Measurements from ENCODE around the gene IP6K1. TPM values are rescaled to one million over a fixed set of nuclear protein-coding genes. Genes with fewer than 3 reads are reported as not detected.

IP6K1 gene
- total and polyA plus RNA-seq, 2 experiments from 2014 or later: 10.7 to 35.5 TPM

DNA sequence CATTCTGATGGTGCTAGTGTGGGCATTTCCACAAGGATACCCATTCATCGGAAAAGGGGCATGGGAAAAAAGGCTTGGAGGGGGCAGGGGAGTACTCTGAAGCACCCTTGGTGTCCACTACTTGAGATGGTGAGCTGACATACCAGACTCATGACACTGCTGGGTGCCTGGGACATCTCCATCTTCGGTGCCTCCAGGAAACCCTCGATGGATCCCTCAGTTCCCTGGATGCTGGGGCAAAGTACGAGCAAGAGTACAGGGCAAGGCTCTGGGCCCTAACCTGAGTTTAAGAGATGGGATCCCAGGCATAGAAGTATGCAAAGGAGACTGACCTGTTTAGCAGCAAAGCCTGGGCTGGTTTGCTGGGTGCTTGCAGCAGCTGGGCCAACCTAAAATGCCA is 5.2 kb upstream of the IP6K1 start (continued):
- TF ChIP-seq, protein P1, sequence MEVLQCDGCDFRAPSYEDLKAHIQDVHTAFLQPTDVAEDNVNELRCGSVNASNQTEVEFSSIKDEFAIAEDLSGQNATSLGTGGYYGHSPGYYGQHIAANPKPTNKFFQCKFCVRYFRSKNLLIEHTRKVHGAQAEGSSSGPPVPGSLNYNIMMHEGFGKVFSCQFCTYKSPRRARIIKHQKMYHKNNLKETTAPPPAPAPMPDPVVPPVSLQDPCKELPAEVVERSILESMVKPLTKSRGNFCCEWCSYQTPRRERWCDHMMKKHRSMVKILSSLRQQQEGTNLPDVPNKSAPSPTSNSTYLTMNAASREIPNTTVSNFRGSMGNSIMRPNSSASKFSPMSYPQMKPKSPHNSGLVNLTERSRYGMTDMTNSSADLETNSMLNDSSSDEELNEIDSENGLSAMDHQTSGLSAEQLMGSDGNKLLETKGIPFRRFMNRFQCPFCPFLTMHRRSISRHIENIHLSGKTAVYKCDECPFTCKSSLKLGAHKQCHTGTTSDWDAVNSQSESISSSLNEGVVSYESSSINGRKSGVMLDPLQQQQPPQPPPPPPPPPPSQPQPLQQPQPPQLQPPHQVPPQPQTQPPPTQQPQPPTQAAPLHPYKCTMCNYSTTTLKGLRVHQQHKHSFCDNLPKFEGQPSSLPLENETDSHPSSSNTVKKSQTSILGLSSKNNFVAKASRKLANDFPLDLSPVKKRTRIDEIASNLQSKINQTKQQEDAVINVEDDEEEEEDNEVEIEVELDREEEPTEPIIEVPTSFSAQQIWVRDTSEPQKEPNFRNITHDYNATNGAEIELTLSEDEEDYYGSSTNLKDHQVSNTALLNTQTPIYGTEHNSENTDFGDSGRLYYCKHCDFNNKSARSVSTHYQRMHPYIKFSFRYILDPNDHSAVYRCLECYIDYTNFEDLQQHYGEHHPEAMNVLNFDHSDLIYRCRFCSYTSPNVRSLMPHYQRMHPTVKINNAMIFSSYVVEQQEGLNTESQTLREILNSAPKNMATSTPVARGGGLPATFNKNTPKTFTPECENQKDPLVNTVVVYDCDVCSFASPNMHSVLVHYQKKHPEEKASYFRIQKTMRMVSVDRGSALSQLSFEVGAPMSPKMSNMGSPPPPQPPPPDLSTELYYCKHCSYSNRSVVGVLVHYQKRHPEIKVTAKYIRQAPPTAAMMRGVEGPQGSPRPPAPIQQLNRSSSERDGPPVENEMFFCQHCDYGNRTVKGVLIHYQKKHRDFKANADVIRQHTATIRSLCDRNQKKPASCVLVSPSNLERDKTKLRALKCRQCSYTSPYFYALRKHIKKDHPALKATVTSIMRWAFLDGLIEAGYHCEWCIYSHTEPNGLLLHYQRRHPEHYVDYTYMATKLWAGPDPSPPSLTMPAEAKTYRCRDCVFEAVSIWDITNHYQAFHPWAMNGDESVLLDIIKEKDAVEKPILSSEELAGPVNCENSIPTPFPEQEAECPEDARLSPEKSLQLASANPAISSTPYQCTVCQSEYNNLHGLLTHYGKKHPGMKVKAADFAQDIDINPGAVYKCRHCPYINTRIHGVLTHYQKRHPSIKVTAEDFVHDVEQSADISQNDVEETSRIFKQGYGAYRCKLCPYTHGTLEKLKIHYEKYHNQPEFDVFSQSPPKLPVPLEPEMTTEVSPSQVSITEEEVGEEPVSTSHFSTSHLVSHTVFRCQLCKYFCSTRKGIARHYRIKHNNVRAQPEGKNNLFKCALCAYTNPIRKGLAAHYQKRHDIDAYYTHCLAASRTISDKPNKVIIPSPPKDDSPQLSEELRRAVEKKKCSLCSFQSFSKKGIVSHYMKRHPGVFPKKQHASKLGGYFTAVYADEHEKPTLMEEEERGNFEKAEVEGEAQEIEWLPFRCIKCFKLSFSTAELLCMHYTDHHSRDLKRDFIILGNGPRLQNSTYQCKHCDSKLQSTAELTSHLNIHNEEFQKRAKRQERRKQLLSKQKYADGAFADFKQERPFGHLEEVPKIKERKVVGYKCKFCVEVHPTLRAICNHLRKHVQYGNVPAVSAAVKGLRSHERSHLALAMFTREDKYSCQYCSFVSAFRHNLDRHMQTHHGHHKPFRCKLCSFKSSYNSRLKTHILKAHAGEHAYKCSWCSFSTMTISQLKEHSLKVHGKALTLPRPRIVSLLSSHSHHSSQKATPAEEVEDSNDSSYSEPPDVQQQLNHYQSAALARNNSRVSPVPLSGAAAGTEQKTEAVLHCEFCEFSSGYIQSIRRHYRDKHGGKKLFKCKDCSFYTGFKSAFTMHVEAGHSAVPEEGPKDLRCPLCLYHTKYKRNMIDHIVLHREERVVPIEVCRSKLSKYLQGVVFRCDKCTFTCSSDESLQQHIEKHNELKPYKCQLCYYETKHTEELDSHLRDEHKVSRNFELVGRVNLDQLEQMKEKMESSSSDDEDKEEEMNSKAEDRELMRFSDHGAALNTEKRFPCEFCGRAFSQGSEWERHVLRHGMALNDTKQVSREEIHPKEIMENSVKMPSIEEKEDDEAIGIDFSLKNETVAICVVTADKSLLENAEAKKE (CRISPR knock-in tag; IDR thresholded peaks at IDR 0.05): no peak

DNA sequence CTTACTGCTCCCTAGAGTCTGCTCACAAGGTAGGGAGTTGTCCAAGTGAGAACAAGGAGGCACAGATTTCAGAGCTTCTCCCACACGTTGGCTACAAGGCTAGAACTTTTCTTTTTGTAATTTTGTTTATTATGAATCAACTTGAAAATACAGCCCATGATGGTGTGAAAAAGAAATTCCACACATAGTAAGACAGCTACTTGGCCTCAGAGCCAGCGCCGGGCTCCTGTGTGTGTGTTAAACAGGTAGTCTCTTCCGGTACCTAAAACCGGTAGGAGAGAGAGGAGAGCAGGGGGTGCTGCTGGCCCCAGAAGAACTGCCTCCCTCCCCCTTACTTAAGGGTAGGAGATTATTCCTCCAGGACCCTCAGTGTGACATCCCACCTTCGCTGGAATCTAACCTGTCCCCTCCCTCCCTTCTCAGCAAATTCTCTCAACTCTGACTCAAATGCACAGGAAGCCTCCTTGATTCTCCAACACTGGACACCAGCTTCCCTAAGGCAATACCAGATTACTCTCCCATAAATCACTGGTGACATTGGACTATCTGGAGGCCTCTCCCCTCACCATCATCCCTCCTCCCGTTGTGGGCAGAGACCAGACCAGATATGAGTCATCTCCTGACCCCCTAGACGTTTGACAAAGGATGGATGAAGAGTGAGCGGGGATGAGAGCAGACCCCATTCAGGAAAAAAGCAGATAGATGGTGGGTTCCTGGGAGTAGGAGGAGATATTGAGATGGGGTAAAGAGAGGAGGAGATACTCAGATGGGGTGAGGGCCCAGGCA is 4.5 kb upstream of the IP6K1 start:
- DNase-seq (ENCODE audit: low spot score) (no peak), ATAC-seq (no peak)
- H3K4me1 ChIP-seq (ENCODE audit: insufficient read depth): no peaks in the 10 kb centered on the region
- peaks cover 4% of the 10 kb centered on the region; the same call in 1 of the 2 replicates for H3K79me2 ChIP-seq (replicated peaks; ENCODE audit: insufficient read depth)
- Mint-ChIP-seq H3K4me1 (no peaks in the 10 kb centered on the region; the same call in 2 of the 3 replicates), H3K9me3 (no peaks in the 10 kb centered on the region), H3K27me3 (ENCODE audit: insufficient read depth, low read depth, poor library complexity) (peaks cover 11% of the 10 kb centered on the region), H3K27ac (no peak overlapping the region), H3K36me3 (ENCODE audit: low read depth) (no peaks in the 10 kb centered on the region), H3K4me3 (no peak overlapping the region)
- H3F3A ChIP-seq (replicated peaks; ENCODE audit: low read depth): no peaks in the 10 kb centered on the region; the same call in 1 of the 2 replicates
- peak overlapping the region; percentile 66; the same call in 1 of the 2 replicates for H2AFZ ChIP-seq
- H3K27ac ChIP-seq (ENCODE audit: low read depth): no peak overlapping the region
- H3K4me2 ChIP-seq: no peak overlapping the region
- no peaks in the 10 kb centered on the region for H3K36me3 ChIP-seq (ENCODE audit: insufficient read depth)
- H4K20me1 ChIP-seq (replicated peaks; ENCODE audit: insufficient read depth): no peaks in the 10 kb centered on the region
- H3K27me3 ChIP-seq (ENCODE audit: insufficient read depth): no peaks in the 10 kb centered on the region
- no peak for TF ChIP-seq EZH2phosphoT487 (IDR thresholded peaks at IDR 0.05; ENCODE audit: unreplicated experiment)
- no peak for TF ChIP-seq ZNF114 (CRISPR knock-in tag; IDR thresholded peaks at IDR 0.05)
- TF ChIP-seq ZNF331 (CRISPR knock-in tag; IDR thresholded peaks at IDR 0.05; ENCODE audit: low read depth): no peak
- H3K9me2 ChIP-seq (ENCODE audit: insufficient read depth): no peaks in the 10 kb centered on the region
- no peak overlapping the region for H3K4me3 ChIP-seq

Data from GM23338 (cell line).